H9 (cell line): Measurements from ENCODE around the gene LARP4. TPM values are rescaled to one million over a fixed set of nuclear protein-coding genes. Genes with fewer than 3 reads are reported as not detected.

Experiments used
- DNase-seq: peaks from one replicate; pipeline ENCODE4 v3.0.0-alpha.2; 2017
- H2AFZ ChIP-seq: one replicate; pipeline ENCODE4 v1.6.1; 2013; ENCODE audit warnings: mild to moderate bottlenecking, low read length, control low read depth, moderate library complexity
- H2AK5ac ChIP-seq: 2 replicates; pipeline ENCODE4 v1.6.1; 2013; ENCODE audit warnings: low read length, control low read depth, mixed read lengths; ENCODE audit not compliant: insufficient read length
- H2BK120ac ChIP-seq: one replicate; pipeline ENCODE4 v1.6.1; 2013; ENCODE audit warnings: low read depth, mild to moderate bottlenecking, low read length, control low read depth, inconsistent platforms; ENCODE audit not compliant: poor library complexity, severe bottlenecking
- H2BK12ac ChIP-seq: 2 replicates; pipeline ENCODE4 v1.6.1; 2013; ENCODE audit warnings: low read length, control low read depth, mixed read lengths, low read depth; ENCODE audit not compliant: insufficient read length
- H2BK15ac ChIP-seq: 2 replicates; pipeline ENCODE4 v1.6.1; 2013; ENCODE audit warnings: low read depth, low read length, control low read depth
- H2BK20ac ChIP-seq: one replicate; pipeline ENCODE4 v1.6.1; 2013; ENCODE audit warnings: low read depth, mild to moderate bottlenecking, low read length, control low read depth, inconsistent platforms; ENCODE audit not compliant: poor library complexity, severe bottlenecking
- H2BK5ac ChIP-seq: 2 replicates; pipeline ENCODE4 v1.6.1; 2013; ENCODE audit warnings: low read length, control low read depth, mixed read lengths; ENCODE audit not compliant: insufficient read length
- H3K14ac ChIP-seq: 2 replicates; pipeline ENCODE4 v1.6.1; 2013; ENCODE audit warnings: low read length, control low read depth; ENCODE audit not compliant: insufficient read depth
- H3K18ac ChIP-seq: 2 replicates; pipeline ENCODE4 v1.6.1; 2013; ENCODE audit warnings: low read depth, mild to moderate bottlenecking, mixed read lengths, low read length, control low read depth; ENCODE audit not compliant: insufficient read length
- H3K23ac ChIP-seq: 2 replicates; pipeline ENCODE4 v1.6.1; 2013; ENCODE audit warnings: low read length, control low read depth, mixed read lengths, low read depth; ENCODE audit not compliant: insufficient read length
- H3K23me2 ChIP-seq: 2 replicates; pipeline ENCODE4 v1.6.1; 2013; ENCODE audit warnings: low read depth, mild to moderate bottlenecking, mixed read lengths, low read length, control low read depth; ENCODE audit not compliant: insufficient read length, poor library complexity, severe bottlenecking
- H3K27ac ChIP-seq: 2 replicates; pipeline ENCODE4 v1.5.1; 2013; ENCODE audit warnings: low read length, control low read depth, mixed read lengths, low read depth; ENCODE audit not compliant: insufficient read length
- H3K27me3 ChIP-seq: 2 replicates; pipeline ENCODE4 v1.6.1; 2013; ENCODE audit warnings: low read length, control low read depth, inconsistent platforms; ENCODE audit not compliant: insufficient read depth
- H3K4ac ChIP-seq: 2 replicates; pipeline ENCODE4 v1.6.1; 2013; ENCODE audit warnings: low read depth, mild to moderate bottlenecking, control low read depth, inconsistent platforms, low read length, moderate library complexity
- H3K4me1 ChIP-seq: 2 replicates; pipeline ENCODE4 v1.6.1; 2013; ENCODE audit warnings: low read length, control low read depth, inconsistent platforms; ENCODE audit not compliant: insufficient read depth
- H3K4me2 ChIP-seq: 2 replicates; pipeline ENCODE4 v1.6.1; 2013; ENCODE audit warnings: low read length, control low read depth, mixed read lengths; ENCODE audit not compliant: insufficient read length, insufficient read depth
- H3K56ac ChIP-seq: 2 replicates; pipeline ENCODE4 v1.6.1; 2013; ENCODE audit warnings: low read depth, mild to moderate bottlenecking, mixed read lengths, low read length, control low read depth; ENCODE audit not compliant: insufficient read length
- H3K79me1 ChIP-seq: 2 replicates; pipeline ENCODE4 v1.6.1; 2013; ENCODE audit warnings: low read depth, mild to moderate bottlenecking, moderate library complexity, low read length, control low read depth, inconsistent platforms; ENCODE audit not compliant: insufficient read depth, poor library complexity, severe bottlenecking
- H3K79me2 ChIP-seq: 2 replicates; pipeline ENCODE4 v1.6.1; 2013; ENCODE audit warnings: low read length, control low read depth, inconsistent platforms; ENCODE audit not compliant: insufficient read depth
- H3K9ac ChIP-seq: 2 replicates; pipeline ENCODE4 v1.6.1; 2013; ENCODE audit warnings: low read length, control low read depth, mixed read lengths; ENCODE audit not compliant: insufficient read length; ENCODE audit errors: extremely low read depth
- H3K9me3 ChIP-seq: one replicate; pipeline ENCODE4 v1.6.1; 2013; ENCODE audit warnings: low read depth, low read length, inconsistent platforms; ENCODE audit not compliant: control insufficient read depth
- H3T11ph ChIP-seq: one replicate; pipeline ENCODE4 v1.6.1; 2013; ENCODE audit warnings: mild to moderate bottlenecking, low read length, control low read depth, inconsistent platforms
- H4K20me1 ChIP-seq: one replicate; pipeline ENCODE4 v1.6.1; 2013; ENCODE audit not compliant: control insufficient read depth, insufficient read length, insufficient read depth
- H4K5ac ChIP-seq: 2 replicates; pipeline ENCODE4 v1.6.1; 2013; ENCODE audit warnings: low read depth, mild to moderate bottlenecking, mixed read lengths, low read length, control low read depth; ENCODE audit not compliant: insufficient read length
- H4K8ac ChIP-seq: replicated peaks from 2 replicates; pipeline ENCODE4 v1.6.1; 2013; ENCODE audit warnings: low read length, control low read depth, mixed read lengths, low read depth; ENCODE audit not compliant: insufficient read length
- H4K91ac ChIP-seq: 2 replicates; pipeline ENCODE4 v1.6.1; 2013; ENCODE audit warnings: low read depth, mild to moderate bottlenecking, moderate library complexity, mixed read lengths, low read length, control low read depth; ENCODE audit not compliant: insufficient read length
- H3K27ac Mint-ChIP-seq, 3 experiments: 2 replicates in 2 of 3; 3 replicates in 1 of 3; pipeline ENCODE4 v1.8.0; 2020 to 2021; ENCODE audit warnings: mixed read lengths in 3 of 3, mild to moderate bottlenecking in 1 of 3, moderate library complexity in 1 of 3
- H3K27me3 Mint-ChIP-seq: 2 replicates; pipeline ENCODE4 v1.8.0; 2021; ENCODE audit warnings: low read depth, mild to moderate bottlenecking, moderate library complexity, mixed read lengths
- H3K36me3 Mint-ChIP-seq, 3 experiments: 2 replicates in 2 of 3; 3 replicates in 1 of 3; pipeline ENCODE4 v1.8.0; 2020 to 2021; ENCODE audit warnings: low read depth in 3 of 3, mixed read lengths in 3 of 3; ENCODE audit not compliant: insufficient read depth in 1 of 3
- H3K4me1 Mint-ChIP-seq, 2 experiments: 2 replicates each; pipeline ENCODE4 v1.8.0; 2020; ENCODE audit warnings: mixed read lengths in 2 of 2
- H3K4me3 Mint-ChIP-seq, 2 experiments: 2 replicates in 1 of 2; 3 replicates in 1 of 2; pipeline ENCODE4 v1.8.0; 2020 to 2021; ENCODE audit warnings: mild to moderate bottlenecking in 2 of 2, mixed read lengths in 2 of 2, moderate library complexity in 1 of 2
- H3K9me3 Mint-ChIP-seq, 2 experiments: 2 replicates in 1 of 2; 3 replicates in 1 of 2; pipeline ENCODE4 v1.8.0; 2020; ENCODE audit warnings: mild to moderate bottlenecking in 2 of 2, mixed read lengths in 2 of 2, moderate library complexity in 1 of 2
- WGBS: extraction: QIAGEN DNeasy Blood & Tissue Kit; methylation state at CpG from one replicate; pipeline ENCODE4 v1.1.7; 2013; ENCODE audit warnings: missing lambda C conversion rate, low lambda C conversion rate, mixed read lengths; ENCODE audit not compliant: insufficient read length; ENCODE audit errors: extremely low coverage; 5-methylcytosine and 5-hydroxymethylcytosine counted together
- total RNA-seq: library from RNA; stranded (reverse); gene quantifications from 2 replicates; pipeline ENCODE4 v1.2.1, GENCODE V29; 2021
- TF ChIP-seq, protein P1 (sequence below): fragments of 200-600 bp; sonication (generic); conservative IDR thresholded peaks from 3 replicates; pipeline ENCODE4 v1.8.0; 2021; ENCODE audit warnings: antibody characterized with exemption, mild to moderate bottlenecking

The LARP4 gene
- total RNA-seq, 1 experiment from 2014 or later: 82.3 TPM

DNA sequence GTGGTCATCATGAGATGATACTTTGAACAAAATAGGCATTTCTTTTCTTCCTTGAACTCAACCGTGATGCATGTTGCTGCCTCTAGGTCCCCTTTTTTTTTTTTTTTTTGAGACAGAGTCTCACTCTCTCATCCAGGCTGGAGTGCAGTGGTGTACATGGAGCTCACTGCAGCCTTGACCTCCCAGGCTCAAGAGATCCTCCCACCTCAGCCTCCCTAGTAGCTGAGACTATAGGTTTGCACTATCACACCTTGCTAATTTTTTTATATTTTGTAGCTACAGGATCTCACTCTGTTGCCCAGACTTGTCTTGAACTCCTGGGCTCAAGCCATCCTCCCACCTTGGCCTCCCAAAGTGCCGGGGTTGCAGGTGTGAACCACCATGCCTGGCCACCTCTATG, 124.7 kb downstream of the LARP4 start:
- WGBS: no CpG with 5 or more reads among the region's 2 CpGs
- no peaks in the 10 kb centered on the region for H3K9me3 ChIP-seq
- no peak overlapping the region for H3K56ac ChIP-seq
- no peaks in the 10 kb centered on the region for H3K4me1 ChIP-seq
- H2BK120ac ChIP-seq: no peak overlapping the region
- no peak overlapping the region for H2AFZ ChIP-seq
- H3K4me3 Mint-ChIP-seq: no peak overlapping the region
- H3K23ac ChIP-seq: no peak overlapping the region
- H3K4me1 Mint-ChIP-seq: peaks cover 19 to 27% of the 10 kb centered on the region in 2 experiments
- no peaks in the 10 kb centered on the region for H4K20me1 ChIP-seq
- H3K4ac ChIP-seq: no peak overlapping the region
- no peak overlapping the region for H3K4me2 ChIP-seq
- H3T11ph ChIP-seq: no peak overlapping the region
- no peaks in the 10 kb centered on the region for H3K23me2 ChIP-seq
- H2BK12ac ChIP-seq: no peak overlapping the region
- no peak overlapping the region for H3K18ac ChIP-seq
- H2BK20ac ChIP-seq: no peak overlapping the region
- H3K9me3 Mint-ChIP-seq: no peaks in the 10 kb centered on the region
- H2BK5ac ChIP-seq: no peak overlapping the region
- H3K27ac ChIP-seq: no peak overlapping the region
- H3K27me3 ChIP-seq: no peaks in the 10 kb centered on the region
- peaks cover 5% of the 10 kb centered on the region; the same call in 1 of the 2 replicates for H3K79me2 ChIP-seq
- no peak overlapping the region for H4K5ac ChIP-seq
- H2BK15ac ChIP-seq: no peak overlapping the region
- TF ChIP-seq, protein P1, sequence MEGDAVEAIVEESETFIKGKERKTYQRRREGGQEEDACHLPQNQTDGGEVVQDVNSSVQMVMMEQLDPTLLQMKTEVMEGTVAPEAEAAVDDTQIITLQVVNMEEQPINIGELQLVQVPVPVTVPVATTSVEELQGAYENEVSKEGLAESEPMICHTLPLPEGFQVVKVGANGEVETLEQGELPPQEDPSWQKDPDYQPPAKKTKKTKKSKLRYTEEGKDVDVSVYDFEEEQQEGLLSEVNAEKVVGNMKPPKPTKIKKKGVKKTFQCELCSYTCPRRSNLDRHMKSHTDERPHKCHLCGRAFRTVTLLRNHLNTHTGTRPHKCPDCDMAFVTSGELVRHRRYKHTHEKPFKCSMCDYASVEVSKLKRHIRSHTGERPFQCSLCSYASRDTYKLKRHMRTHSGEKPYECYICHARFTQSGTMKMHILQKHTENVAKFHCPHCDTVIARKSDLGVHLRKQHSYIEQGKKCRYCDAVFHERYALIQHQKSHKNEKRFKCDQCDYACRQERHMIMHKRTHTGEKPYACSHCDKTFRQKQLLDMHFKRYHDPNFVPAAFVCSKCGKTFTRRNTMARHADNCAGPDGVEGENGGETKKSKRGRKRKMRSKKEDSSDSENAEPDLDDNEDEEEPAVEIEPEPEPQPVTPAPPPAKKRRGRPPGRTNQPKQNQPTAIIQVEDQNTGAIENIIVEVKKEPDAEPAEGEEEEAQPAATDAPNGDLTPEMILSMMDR: no peak
- H3K14ac ChIP-seq: no peak overlapping the region
- H3K9ac ChIP-seq: no peak overlapping the region
- no peak overlapping the region for H4K8ac ChIP-seq
- no peaks in the 10 kb centered on the region for H3K79me1 ChIP-seq
- H4K91ac ChIP-seq: no peak overlapping the region
- peaks cover 0 to 1% (median 0%) of the 10 kb centered on the region in 3 experiments; a peak in 1 of 7 replicates for H3K36me3 Mint-ChIP-seq
- DNase-seq: no peak
- no peak overlapping the region for H2AK5ac ChIP-seq
- peak overlapping the region in 2 of 3 experiments; percentile 3 to 59; a peak in 2 of 7 replicates for H3K27ac Mint-ChIP-seq
- no peaks in the 10 kb centered on the region for H3K27me3 Mint-ChIP-seq
